Osteocyte (in vitro differentiated cells): ENCODE results near the gene DPP6. TPM values are rescaled to one million over a fixed set of nuclear protein-coding genes. Genes with fewer than 3 reads are reported as not detected.

Experiments used
- DNase-seq: peaks from one replicate; pipeline ENCODE4 v3.0.0; 2021; ENCODE audit warnings: mixed read lengths; ENCODE audit not compliant: unreplicated experiment; ENCODE audit errors: extremely low spot score
- H3K27ac Mint-ChIP-seq: one replicate; pipeline ENCODE4 v1.8.0; 2021; ENCODE audit warnings: mild to moderate bottlenecking, mixed read lengths; ENCODE audit not compliant: unreplicated experiment
- H3K27me3 Mint-ChIP-seq: one replicate; pipeline ENCODE4 v1.8.0; 2021; ENCODE audit warnings: mixed read lengths; ENCODE audit not compliant: unreplicated experiment
- H3K36me3 Mint-ChIP-seq: one replicate; pipeline ENCODE4 v1.8.0; 2021; ENCODE audit warnings: mixed read lengths; ENCODE audit not compliant: unreplicated experiment
- H3K4me1 Mint-ChIP-seq: one replicate; pipeline ENCODE4 v1.8.0; 2021; ENCODE audit warnings: mixed read lengths; ENCODE audit not compliant: unreplicated experiment
- H3K4me3 Mint-ChIP-seq: one replicate; pipeline ENCODE4 v1.8.0; 2021; ENCODE audit warnings: mild to moderate bottlenecking, moderate library complexity, mixed read lengths; ENCODE audit not compliant: unreplicated experiment
- H3K9me3 Mint-ChIP-seq: one replicate; pipeline ENCODE4 v1.8.0; 2021; ENCODE audit warnings: mixed read lengths; ENCODE audit not compliant: unreplicated experiment
- total RNA-seq: library from RNA; stranded (reverse); gene quantifications from 2 replicates; pipeline ENCODE4 v1.2.1, GENCODE V29; 2021
- TF ChIP-seq, protein P1 (sequence below): fragments of 200-600 bp; sonication (generic); IDR thresholded peaks from 2 replicates; pipeline ENCODE4 v1.5.0; 2021; ENCODE audit warnings: antibody characterized with exemption, mild to moderate bottlenecking, moderate library complexity

The DPP6 gene
- total RNA-seq, 1 donor from 2014 or later = not detected

DNA sequence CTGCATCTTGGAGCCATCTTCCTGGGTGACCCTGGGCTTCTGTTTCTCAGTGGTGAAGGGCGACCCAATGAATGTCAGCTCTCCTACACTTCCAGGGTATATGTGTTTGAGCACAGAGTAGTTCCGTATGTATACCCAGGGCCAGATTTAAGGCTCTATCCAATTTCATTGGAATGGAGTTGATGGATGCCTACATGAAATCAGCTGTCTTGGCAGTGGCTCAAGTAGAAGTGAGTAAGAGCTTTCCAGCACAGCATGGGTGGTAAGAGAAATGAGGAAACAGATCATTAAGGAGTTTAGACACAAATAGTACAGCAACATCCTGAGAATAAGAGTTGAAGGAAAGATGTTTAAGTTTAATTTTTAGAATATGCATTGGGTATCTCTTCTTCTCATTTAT, 517.7 kb downstream of the DPP6 start:
- Mint-ChIP-seq H3K4me1 (no peaks in the 10 kb centered on the region), H3K9me3 (peaks cover 31% of the 10 kb centered on the region), H3K27me3 (no peaks in the 10 kb centered on the region), H3K27ac (no peak overlapping the region), H3K36me3 (no peaks in the 10 kb centered on the region), H3K4me3 (no peak overlapping the region)
- TF ChIP-seq, protein P1, sequence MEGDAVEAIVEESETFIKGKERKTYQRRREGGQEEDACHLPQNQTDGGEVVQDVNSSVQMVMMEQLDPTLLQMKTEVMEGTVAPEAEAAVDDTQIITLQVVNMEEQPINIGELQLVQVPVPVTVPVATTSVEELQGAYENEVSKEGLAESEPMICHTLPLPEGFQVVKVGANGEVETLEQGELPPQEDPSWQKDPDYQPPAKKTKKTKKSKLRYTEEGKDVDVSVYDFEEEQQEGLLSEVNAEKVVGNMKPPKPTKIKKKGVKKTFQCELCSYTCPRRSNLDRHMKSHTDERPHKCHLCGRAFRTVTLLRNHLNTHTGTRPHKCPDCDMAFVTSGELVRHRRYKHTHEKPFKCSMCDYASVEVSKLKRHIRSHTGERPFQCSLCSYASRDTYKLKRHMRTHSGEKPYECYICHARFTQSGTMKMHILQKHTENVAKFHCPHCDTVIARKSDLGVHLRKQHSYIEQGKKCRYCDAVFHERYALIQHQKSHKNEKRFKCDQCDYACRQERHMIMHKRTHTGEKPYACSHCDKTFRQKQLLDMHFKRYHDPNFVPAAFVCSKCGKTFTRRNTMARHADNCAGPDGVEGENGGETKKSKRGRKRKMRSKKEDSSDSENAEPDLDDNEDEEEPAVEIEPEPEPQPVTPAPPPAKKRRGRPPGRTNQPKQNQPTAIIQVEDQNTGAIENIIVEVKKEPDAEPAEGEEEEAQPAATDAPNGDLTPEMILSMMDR = no peak
- no peak for DNase-seq

GRCh38 chr7:154571772-154572171, 519.6 kb downstream of the DPP6 start:
- Mint-ChIP-seq H3K27me3 (no peaks in the 10 kb centered on the region), H3K4me1 (no peaks in the 10 kb centered on the region), H3K36me3 (no peaks in the 10 kb centered on the region), H3K27ac (no peak overlapping the region), H3K9me3 (peaks cover 36% of the 10 kb centered on the region), H3K4me3 (no peak overlapping the region)
- DNase-seq = peak; percentile 57
- TF ChIP-seq, protein P1 = no peak

DNA sequence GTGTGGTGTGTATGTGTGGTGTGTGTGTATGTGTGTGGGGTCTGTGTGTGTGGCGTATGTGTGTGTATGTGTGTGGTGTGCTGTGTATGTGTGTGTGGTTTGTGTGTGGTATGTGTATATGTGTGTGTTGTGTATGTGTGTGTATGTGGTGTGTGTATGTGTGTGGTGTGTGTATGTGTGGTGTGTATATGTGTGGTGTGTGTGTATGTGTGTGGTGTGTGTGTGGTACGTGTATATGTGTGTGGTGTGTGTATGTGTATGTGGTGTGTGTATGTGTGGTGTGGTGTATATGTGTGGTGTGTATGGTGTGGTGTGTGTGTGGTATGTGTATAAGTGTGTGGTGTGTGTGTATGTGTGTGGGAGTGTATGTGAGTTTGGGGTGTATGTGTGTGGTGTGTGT, 522.0 kb downstream of the DPP6 start:
- no peaks in the 10 kb centered on the region for H3K4me1 Mint-ChIP-seq
- TF ChIP-seq, protein P1 = no peak
- H3K27me3 Mint-ChIP-seq = no peaks in the 10 kb centered on the region
- no peak overlapping the region for H3K4me3 Mint-ChIP-seq
- H3K9me3 Mint-ChIP-seq = peaks cover 32% of the 10 kb centered on the region
- no peak overlapping the region for H3K27ac Mint-ChIP-seq
- no peaks in the 10 kb centered on the region for H3K36me3 Mint-ChIP-seq
- DNase-seq = no peak

DNA sequence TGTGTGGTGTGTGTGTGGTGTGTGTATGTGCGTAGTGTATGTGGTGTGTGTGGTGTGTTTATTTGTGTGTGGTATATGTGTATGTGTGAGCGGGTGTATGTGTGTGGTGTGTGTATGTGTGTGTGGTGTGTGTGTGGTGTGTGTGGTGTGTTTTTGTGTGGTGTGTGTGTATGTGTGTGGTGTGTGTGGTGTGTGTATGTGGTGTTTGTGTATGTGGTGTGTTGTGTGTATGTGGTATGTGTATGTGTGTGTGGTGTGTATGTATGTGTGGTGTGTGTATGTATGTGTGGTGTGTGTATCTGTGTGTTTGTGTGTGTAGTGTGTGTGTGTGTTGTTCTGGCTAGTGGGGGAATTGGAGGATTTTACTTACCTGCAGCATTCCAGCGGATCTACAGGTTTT, 523.3 kb downstream of the DPP6 start:
- H3K4me1 Mint-ChIP-seq = no peaks in the 10 kb centered on the region
- H3K36me3 Mint-ChIP-seq = no peaks in the 10 kb centered on the region
- peaks cover 27% of the 10 kb centered on the region for H3K9me3 Mint-ChIP-seq
- TF ChIP-seq, protein P1 = no peak
- H3K27me3 Mint-ChIP-seq = no peaks in the 10 kb centered on the region
- H3K27ac Mint-ChIP-seq = no peak overlapping the region
- no peak overlapping the region for H3K4me3 Mint-ChIP-seq
- DNase-seq = no peak

GRCh38 chr7:154576604-154577003, 524.4 kb downstream of the DPP6 start:
- H3K27me3 Mint-ChIP-seq = no peaks in the 10 kb centered on the region
- H3K4me1 Mint-ChIP-seq = no peaks in the 10 kb centered on the region
- H3K27ac Mint-ChIP-seq = no peak overlapping the region
- TF ChIP-seq, protein P1 = no peak
- peaks cover 28% of the 10 kb centered on the region for H3K9me3 Mint-ChIP-seq
- DNase-seq = peak; percentile 70
- no peaks in the 10 kb centered on the region for H3K36me3 Mint-ChIP-seq
- no peak overlapping the region for H3K4me3 Mint-ChIP-seq
